ENCODE data around the gene FOXN3. TPM values are rescaled to one million over a fixed set of nuclear protein-coding genes. Genes with fewer than 3 reads are reported as not detected.

The FOXN3 gene
- total and polyA plus RNA-seq, 10 of the 15 experiments (the other 5 are each of a cell fraction or from before 2014, with no cell fraction given): 4.5 to 68.9 (median 29.7) TPM

DNA sequence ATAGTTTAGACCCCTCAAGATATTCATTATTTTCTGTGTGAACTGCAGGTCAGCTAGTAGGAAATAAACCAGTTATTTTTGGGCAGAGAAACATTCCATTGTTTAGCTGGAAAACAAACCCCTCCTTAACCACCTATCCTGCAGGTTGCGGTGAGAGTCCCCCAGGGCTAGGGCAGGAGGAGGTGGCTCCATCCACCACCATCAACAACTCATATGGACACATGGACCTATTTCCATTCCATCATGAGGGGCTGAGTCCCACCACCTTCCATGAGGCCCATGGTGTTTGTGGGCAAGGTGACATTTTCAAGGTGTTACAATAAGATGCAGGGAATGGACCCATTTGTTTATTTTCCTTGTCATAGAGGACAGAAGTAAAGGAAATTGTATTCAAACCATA, 160.1 kb downstream of the FOXN3 start (continued):
- TF ChIP-seq ZBTB40 (IDR thresholded peaks at IDR 0.05; ENCODE audit: borderline replicate concordance): no peak
- no peak for TF ChIP-seq SMARCA5 (IDR thresholded peaks at IDR 0.05)
- no peak for TF ChIP-seq ASH2L (IDR thresholded peaks at IDR 0.05; ENCODE audit: borderline replicate concordance, low read depth)

- TF ChIP-seq PAX5 (IDR thresholded peaks at IDR 0.05; ENCODE audit: borderline replicate concordance, low read depth, low read length) (no peak), SREBF1 (IDR thresholded peaks at IDR 0.05; ENCODE audit: low read length) (no peak), BMI1 (IDR thresholded peaks at IDR 0.05; ENCODE audit: borderline replicate concordance) (no peak), NR2C2 (IDR thresholded peaks at IDR 0.05; ENCODE audit: borderline replicate concordance, control insufficient read depth, insufficient read length, low read depth) (no peak), CBX5 (IDR thresholded peaks at IDR 0.05; ENCODE audit: low read depth) (no peak), ASH2L (IDR thresholded peaks at IDR 0.05; ENCODE audit: borderline replicate concordance, low read depth) (no peak), RBBP5 (conservative IDR thresholded peaks at IDR 0.05) (no peak), ZNF24 (IDR thresholded peaks at IDR 0.05) (no peak), TCF3 (IDR thresholded peaks at IDR 0.05; ENCODE audit: borderline replicate concordance, insufficient read depth, low read depth, low read length) (no peak)
- TF ChIP-seq, protein P1, sequence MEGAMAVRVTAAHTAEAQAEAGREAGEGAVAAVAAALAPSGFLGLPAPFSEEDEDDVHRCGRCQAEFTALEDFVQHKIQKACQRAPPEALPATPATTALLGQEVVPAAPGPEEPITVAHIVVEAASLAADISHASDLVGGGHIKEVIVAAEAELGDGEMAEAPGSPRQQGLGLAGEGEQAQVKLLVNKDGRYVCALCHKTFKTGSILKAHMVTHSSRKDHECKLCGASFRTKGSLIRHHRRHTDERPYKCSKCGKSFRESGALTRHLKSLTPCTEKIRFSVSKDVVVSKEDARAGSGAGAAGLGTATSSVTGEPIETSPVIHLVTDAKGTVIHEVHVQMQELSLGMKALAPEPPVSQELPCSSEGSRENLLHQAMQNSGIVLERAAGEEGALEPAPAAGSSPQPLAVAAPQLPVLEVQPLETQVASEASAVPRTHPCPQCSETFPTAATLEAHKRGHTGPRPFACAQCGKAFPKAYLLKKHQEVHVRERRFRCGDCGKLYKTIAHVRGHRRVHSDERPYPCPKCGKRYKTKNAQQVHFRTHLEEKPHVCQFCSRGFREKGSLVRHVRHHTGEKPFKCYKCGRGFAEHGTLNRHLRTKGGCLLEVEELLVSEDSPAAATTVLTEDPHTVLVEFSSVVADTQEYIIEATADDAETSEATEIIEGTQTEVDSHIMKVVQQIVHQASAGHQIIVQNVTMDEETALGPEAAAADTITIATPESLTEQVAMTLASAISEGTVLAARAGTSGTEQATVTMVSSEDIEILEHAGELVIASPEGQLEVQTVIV (IDR thresholded peaks at IDR 0.05; ENCODE audit: borderline replicate concordance, partially characterized antibody): no peak
- intact Hi-C loops (cut with micrococcal nuclease; ENCODE audit: unreplicated experiment) (no loop called here), in situ Hi-C loops (cut with MboI) (no loop called here)
- Histone ChIP-seq H3K9me3 (replicated peaks; ENCODE audit: control insufficient read depth, insufficient read depth, low read length) (no peaks in the 10 kb centered on the region; the same call in 2 of the 3 replicates), H3K4me2 (ENCODE audit: control insufficient read depth, insufficient read depth) (no peak overlapping the region), H3K79me2 (ENCODE audit: control insufficient read depth, insufficient read depth, low read length) (no peaks in the 10 kb centered on the region), H3K36me3 (ENCODE audit: control insufficient read depth in 2 of 2, insufficient read depth in 2 of 2, low read length in 1 of 2) (peaks cover 3 to 13% of the 10 kb centered on the region in 2 experiments; a peak in 3 of 4 replicates), H3K27me3 (replicated peaks in 1 of 2; ENCODE audit: control insufficient read depth in 2 of 2, insufficient read depth in 2 of 2, low read length in 1 of 2) (no peaks in the 10 kb centered on the region), H3K4me1 (ENCODE audit: control insufficient read depth, insufficient read depth, low read length) (no peaks in the 10 kb centered on the region), H3K9ac (ENCODE audit: control insufficient read depth, insufficient read depth, low read length) (no peak overlapping the region), H3K4me3 (no peak overlapping the region), H3K27ac (ENCODE audit: control insufficient read depth, insufficient read depth) (no peak overlapping the region), H2AFZ (ENCODE audit: control insufficient read depth, low read depth, low read length) (no peak overlapping the region), H4K20me1 (ENCODE audit: control insufficient read depth, insufficient read depth) (no peaks in the 10 kb centered on the region)
- SMC1A ChIA-PET (ENCODE audit: uncharacterized antibody, unreplicated experiment): no interaction called here
- RAD21 ChIA-PET (ENCODE audit: unreplicated experiment): interaction anchor here (0.6 kb wide), 1 partner anchor 84 kb away, joined by 3 read pairs; no protein-coding TSS in a partner anchor
- no peak for FAIRE-seq
- 91% methylated on average over 8 of the region's 8 CpGs for WGBS (ENCODE audit: insufficient coverage, insufficient replicate concordance, low lambda C conversion rate, missing lambda C conversion rate)
- POLR2A ChIA-PET: no interaction called here
- no peak for DNase-seq (ENCODE audit: low read depth, low spot score)
- BruUV-seq (replicated peaks): no TSS peak
- ATAC-seq: no peak
- CTCF ChIA-PET: interaction anchor here (0.8 kb wide), 1 partner anchor 14 kb away, joined by 3 read pairs; no protein-coding TSS in a partner anchor
Observed at GRCh38 chr14:89256283-89256682, 160.8 kb downstream of the FOXN3 start.
